GM12878 (cell line): ENCODE data around the gene NFATC1. TPM values are rescaled to one million over a fixed set of nuclear protein-coding genes. Genes with fewer than 3 reads are reported as not detected.

Experiments
- ATAC-seq: fragments of 200-7000 bp; cut with Tn5 transposase; 3 replicates; pipeline ENCODE4 v1.9.1; 2020; ENCODE audit warnings: mild to moderate bottlenecking, moderate library complexity
- BruUV-seq: library from RNA; stranded (reverse); fragments of 400-500 nt; replicated peaks from 2 replicates; lab custom pipeline; 2021; lab: Mats Ljungman, UMichigan
- CTCF ChIA-PET: fragments of 300-600 bp; sonication (Branson Sonifier 250); formaldehyde crosslinking; extraction: SDS; loops from one replicate; lab custom pipeline; 2021; ENCODE audit warnings: inconsistent platforms; lab: Yijun Ruan, JAX
- POLR2A ChIA-PET: fragments of 350-600 bp; formaldehyde crosslinking; extraction: SDS; loops from one replicate; lab custom pipeline; 2021; ENCODE audit warnings: inconsistent platforms; lab: Charles Lee
- RAD21 ChIA-PET: fragments of 300-600 bp; sonication (Branson Sonifier 250); formaldehyde crosslinking; loops from one replicate; lab custom pipeline; 2023; ENCODE audit warnings: antibody characterized with exemption; ENCODE audit not compliant: unreplicated experiment; lab: Charles Lee
- SMC1A ChIA-PET: fragments of 300-600 bp; sonication (Branson Sonifier 250); formaldehyde crosslinking; loops from one replicate; lab custom pipeline; 2023; ENCODE audit not compliant: unreplicated experiment, uncharacterized antibody; lab: Charles Lee
- DNase-seq: peaks from one replicate; pipeline ENCODE4 v3.0.0-alpha.2; 2011; ENCODE audit warnings: low read depth, low spot score
- FAIRE-seq: peaks from 3 replicates; lab custom pipeline; 2011; peaks lifted over from hg19 to GRCh38; lab: Jason Lieb, UNC
- H2AFZ ChIP-seq: 2 replicates; pipeline ENCODE4 v1.6.0; 2011; ENCODE audit warnings: low read depth, low read length, control low read depth; ENCODE audit not compliant: control insufficient read depth
- H3K27ac ChIP-seq: 2 replicates; pipeline ENCODE4 v1.5.1; 2011; ENCODE audit warnings: control low read depth; ENCODE audit not compliant: control insufficient read depth, insufficient read depth
- H3K27me3 ChIP-seq, 2 experiments: replicated peaks in 1 of 2; 2 replicates each; pipeline versions ENCODE4 v1.6.0 to v1.6.1; 2011; ENCODE audit warnings: low read length in 1 of 2; ENCODE audit not compliant: control insufficient read depth in 2 of 2, insufficient read depth in 2 of 2
- H3K36me3 ChIP-seq, 2 experiments: 2 replicates each; pipeline ENCODE4 v1.5.1; 2011; ENCODE audit warnings: low read length in 1 of 2; ENCODE audit not compliant: control insufficient read depth in 2 of 2, insufficient read depth in 2 of 2
- H3K4me1 ChIP-seq: 2 replicates; pipeline ENCODE4 v1.6.1; 2011; ENCODE audit warnings: mild to moderate bottlenecking, low read length, moderate library complexity, mixed read lengths; ENCODE audit not compliant: control insufficient read depth, insufficient read depth
- H3K4me2 ChIP-seq: 2 replicates; pipeline ENCODE4 v1.6.0; 2011; ENCODE audit warnings: control low read depth; ENCODE audit not compliant: control insufficient read depth, insufficient read depth
- H3K4me3 ChIP-seq: fragments of 200-600 bp; sonication (generic); 2 replicates; pipeline ENCODE4 v1.5.1; 2016
- H3K79me2 ChIP-seq: 2 replicates; pipeline ENCODE4 v1.6.0; 2011; ENCODE audit warnings: low read length; ENCODE audit not compliant: control insufficient read depth, insufficient read depth
- H3K9ac ChIP-seq: 2 replicates; pipeline ENCODE4 v1.8.0; 2011; ENCODE audit warnings: low read length, control low read depth, mixed read lengths; ENCODE audit not compliant: control insufficient read depth, insufficient read depth
- H3K9me3 ChIP-seq: replicated peaks from 3 replicates; pipeline ENCODE4 v1.5.1; 2011; ENCODE audit warnings: mild to moderate bottlenecking, low read length; ENCODE audit not compliant: control insufficient read depth, insufficient read depth
- H4K20me1 ChIP-seq: 2 replicates; pipeline ENCODE4 v1.6.0; 2011; ENCODE audit not compliant: control insufficient read depth, insufficient read depth
- ATF2 ChIP-seq: IDR thresholded peaks from 2 replicates; pipeline ENCODE4 v1.6.1; 2012; ENCODE audit warnings: low read length, inconsistent platforms
- EGR1 ChIP-seq, 2 experiments: IDR thresholded peaks; 1 replicate in 1 of 2; 2 replicates in 1 of 2; pipeline ENCODE4 v1.6.1; 2011 to 2012; ENCODE audit warnings: low read depth in 2 of 2, low read length in 2 of 2, borderline replicate concordance in 1 of 2, mild to moderate bottlenecking in 1 of 2, moderate library complexity in 1 of 2
- LARP7 ChIP-seq: fragments of 450-650 bp; IDR thresholded peaks from 2 replicates; pipeline ENCODE4 v1.6.1; 2017; ENCODE audit warnings: mild to moderate bottlenecking
- RFX5 ChIP-seq: IDR thresholded peaks from 2 replicates; pipeline ENCODE4 v1.6.1; 2011; ENCODE audit warnings: low read depth, low read length, improper control_type of control experiment
- SREBF2 ChIP-seq: IDR thresholded peaks from 2 replicates; pipeline ENCODE4 v1.6.1; 2012; ENCODE audit warnings: mild to moderate bottlenecking, low read length
- TAF1 ChIP-seq: IDR thresholded peaks from 2 replicates; pipeline ENCODE4 v1.6.1; 2011; ENCODE audit warnings: mild to moderate bottlenecking, low read depth, low read length, borderline replicate concordance
- WGBS: methylation state at CpG from one replicate; pipeline ENCODE4 v1.1.6; 2016; ENCODE audit warnings: low lambda C conversion rate; ENCODE audit not compliant: insufficient replicate concordance, insufficient coverage; ENCODE audit errors: missing lambda C conversion rate; 5-methylcytosine and 5-hydroxymethylcytosine counted together
- in situ Hi-C: fragments of 300-500 bp; cut with MboI; formaldehyde crosslinking; loops from 9 replicates; pipeline ENCODE4 v1.14.3; 2018; ENCODE audit warnings: mixed read lengths
- intact Hi-C: fragments of 100-400 bp; cut with micrococcal nuclease; formaldehyde crosslinking; loops from one replicate; pipeline ENCODE4 v1.14.2; 2022; ENCODE audit not compliant: unreplicated experiment
- polyA plus RNA-seq, 11 experiments: library from polyadenylated mRNA; depleted of rRNA in 4 of 11; unstranded in 6 of 11; stranded (reverse) in 5 of 11; fragments of >200 nt; fragmentation: Nextera tagmentation in 4 of 11; fragmentation: Illumina TruSeq in 1 of 11; extraction: Ambion mirVana in 4 of 11; extraction: Trizol in 1 of 11; gene quantifications; 1 replicate in 1 of 11; 2 replicates in 10 of 11; pipeline versions ENCODE4 v1.2.1 to v1.2.3, GENCODE V29; 2011 to 2016; ENCODE audit warnings: inconsistent platforms in 2 of 11, missing spikeins in 2 of 11, low read depth in 1 of 11
- total RNA-seq, 4 experiments: library from RNA; depleted of rRNA in 3 of 4; stranded (reverse); fragments of >200 nt in 3 of 4; fragmentation: Illumina TruSeq in 1 of 4; extraction: Trizol in 1 of 4; gene quantifications; 2 replicates each; pipeline versions ENCODE4 v1.2.1 to v1.2.3, GENCODE V29; 2013 to 2021
- TF ChIP-seq, protein P1 (sequence below): IDR thresholded peaks from 2 replicates; pipeline ENCODE4 v1.6.1; 2012; ENCODE audit warnings: mild to moderate bottlenecking, low read depth, low read length
- TF ChIP-seq, protein P2 (sequence below): IDR thresholded peaks from 2 replicates; pipeline ENCODE4 v1.6.1; 2011; ENCODE audit warnings: borderline replicate concordance, low read depth, mild to moderate bottlenecking, moderate library complexity, low read length; ENCODE audit not compliant: insufficient read depth, poor library complexity, severe bottlenecking

NFATC1 gene
- total and polyA plus RNA-seq, 10 of the 15 experiments (the other 5 are each of a cell fraction or from before 2014, with no cell fraction given): 0.84 to 20.8 (median 5.1) TPM

DNA sequence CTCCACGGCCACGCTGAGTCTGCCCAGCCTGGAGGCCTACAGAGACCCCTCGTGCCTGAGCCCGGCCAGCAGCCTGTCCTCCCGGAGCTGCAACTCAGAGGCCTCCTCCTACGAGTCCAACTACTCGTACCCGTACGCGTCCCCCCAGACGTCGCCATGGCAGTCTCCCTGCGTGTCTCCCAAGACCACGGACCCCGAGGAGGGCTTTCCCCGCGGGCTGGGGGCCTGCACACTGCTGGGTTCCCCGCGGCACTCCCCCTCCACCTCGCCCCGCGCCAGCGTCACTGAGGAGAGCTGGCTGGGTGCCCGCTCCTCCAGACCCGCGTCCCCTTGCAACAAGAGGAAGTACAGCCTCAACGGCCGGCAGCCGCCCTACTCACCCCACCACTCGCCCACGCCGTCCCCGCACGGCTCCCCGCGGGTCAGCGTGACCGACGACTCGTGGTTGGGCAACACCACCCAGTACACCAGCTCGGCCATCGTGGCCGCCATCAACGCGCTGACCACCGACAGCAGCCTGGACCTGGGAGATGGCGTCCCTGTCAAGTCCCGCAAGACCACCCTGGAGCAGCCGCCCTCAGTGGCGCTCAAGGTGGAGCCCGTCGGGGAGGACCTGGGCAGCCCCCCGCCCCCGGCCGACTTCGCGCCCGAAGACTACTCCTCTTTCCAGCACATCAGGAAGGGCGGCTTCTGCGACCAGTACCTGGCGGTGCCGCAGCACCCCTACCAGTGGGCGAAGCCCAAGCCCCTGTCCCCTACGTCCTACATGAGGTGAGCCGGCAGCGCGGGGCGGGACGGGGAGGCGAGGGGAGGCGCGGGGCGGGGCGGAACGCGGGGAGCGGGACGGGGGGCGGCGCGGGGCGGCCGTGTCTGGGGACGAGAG lies 15.2 kb downstream of the NFATC1 start:
- Histone ChIP-seq H3K27me3 (no peaks in the 10 kb centered on the region), H3K9ac (no peak overlapping the region), H3K9me3 (no peaks in the 10 kb centered on the region), H3K4me2 (no peak overlapping the region), H3K27ac (no peak overlapping the region), H3K79me2 (no peaks in the 10 kb centered on the region), H4K20me1 (no peaks in the 10 kb centered on the region), H3K4me1 (peaks cover 6% of the 10 kb centered on the region), H3K4me3 (no peak overlapping the region), H2AFZ (no peak overlapping the region), H3K36me3 (peaks cover 0 to 8% of the 10 kb centered on the region in 2 experiments; a peak in 2 of 4 replicates)
- no peak for TF ChIP-seq ATF2
- no peak for TF ChIP-seq TAF1
- TF ChIP-seq EGR1 (IDR thresholded peaks at IDR 0.05; ENCODE audit: borderline replicate concordance in 1 of 2, low read depth in 2 of 2, low read length in 2 of 2): no peak
- TF ChIP-seq LARP7: no peak
- TF ChIP-seq, protein P1, sequence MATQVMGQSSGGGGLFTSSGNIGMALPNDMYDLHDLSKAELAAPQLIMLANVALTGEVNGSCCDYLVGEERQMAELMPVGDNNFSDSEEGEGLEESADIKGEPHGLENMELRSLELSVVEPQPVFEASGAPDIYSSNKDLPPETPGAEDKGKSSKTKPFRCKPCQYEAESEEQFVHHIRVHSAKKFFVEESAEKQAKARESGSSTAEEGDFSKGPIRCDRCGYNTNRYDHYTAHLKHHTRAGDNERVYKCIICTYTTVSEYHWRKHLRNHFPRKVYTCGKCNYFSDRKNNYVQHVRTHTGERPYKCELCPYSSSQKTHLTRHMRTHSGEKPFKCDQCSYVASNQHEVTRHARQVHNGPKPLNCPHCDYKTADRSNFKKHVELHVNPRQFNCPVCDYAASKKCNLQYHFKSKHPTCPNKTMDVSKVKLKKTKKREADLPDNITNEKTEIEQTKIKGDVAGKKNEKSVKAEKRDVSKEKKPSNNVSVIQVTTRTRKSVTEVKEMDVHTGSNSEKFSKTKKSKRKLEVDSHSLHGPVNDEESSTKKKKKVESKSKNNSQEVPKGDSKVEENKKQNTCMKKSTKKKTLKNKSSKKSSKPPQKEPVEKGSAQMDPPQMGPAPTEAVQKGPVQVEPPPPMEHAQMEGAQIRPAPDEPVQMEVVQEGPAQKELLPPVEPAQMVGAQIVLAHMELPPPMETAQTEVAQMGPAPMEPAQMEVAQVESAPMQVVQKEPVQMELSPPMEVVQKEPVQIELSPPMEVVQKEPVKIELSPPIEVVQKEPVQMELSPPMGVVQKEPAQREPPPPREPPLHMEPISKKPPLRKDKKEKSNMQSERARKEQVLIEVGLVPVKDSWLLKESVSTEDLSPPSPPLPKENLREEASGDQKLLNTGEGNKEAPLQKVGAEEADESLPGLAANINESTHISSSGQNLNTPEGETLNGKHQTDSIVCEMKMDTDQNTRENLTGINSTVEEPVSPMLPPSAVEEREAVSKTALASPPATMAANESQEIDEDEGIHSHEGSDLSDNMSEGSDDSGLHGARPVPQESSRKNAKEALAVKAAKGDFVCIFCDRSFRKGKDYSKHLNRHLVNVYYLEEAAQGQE: no peak
- TF ChIP-seq, protein P2, sequence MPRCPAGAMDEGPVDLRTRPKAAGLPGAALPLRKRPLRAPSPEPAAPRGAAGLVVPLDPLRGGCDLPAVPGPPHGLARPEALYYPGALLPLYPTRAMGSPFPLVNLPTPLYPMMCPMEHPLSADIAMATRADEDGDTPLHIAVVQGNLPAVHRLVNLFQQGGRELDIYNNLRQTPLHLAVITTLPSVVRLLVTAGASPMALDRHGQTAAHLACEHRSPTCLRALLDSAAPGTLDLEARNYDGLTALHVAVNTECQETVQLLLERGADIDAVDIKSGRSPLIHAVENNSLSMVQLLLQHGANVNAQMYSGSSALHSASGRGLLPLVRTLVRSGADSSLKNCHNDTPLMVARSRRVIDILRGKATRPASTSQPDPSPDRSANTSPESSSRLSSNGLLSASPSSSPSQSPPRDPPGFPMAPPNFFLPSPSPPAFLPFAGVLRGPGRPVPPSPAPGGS: peak; percentile 58
- no peak for TF ChIP-seq SREBF2
- no peak for TF ChIP-seq RFX5
- DNase-seq: no peak
- POLR2A ChIA-PET: no interaction called here
- WGBS: 97% methylated on average over 63 of the region's 84 CpGs
- SMC1A ChIA-PET: interaction anchor here (1.6 kb wide), 1 partner anchor 55 kb away, joined by 3 read pairs; no protein-coding TSS in a partner anchor
- intact Hi-C loops: no loop called here
- CTCF ChIA-PET: no interaction called here
- no TSS peak for BruUV-seq
- in situ Hi-C loops: no loop called here
- no peak for FAIRE-seq
- RAD21 ChIA-PET: no interaction called here
- no peak for ATAC-seq
